MCF 10A (cell line): Measurements from ENCODE around the gene DDN. TPM values are rescaled to one million over a fixed set of nuclear protein-coding genes. Genes with fewer than 3 reads are reported as not detected.

ENCODE experiments used
- BruUV-seq: library from RNA; stranded (reverse); fragments of 400-500 nt; replicated peaks from 2 replicates; lab custom pipeline; 2021; lab: Mats Ljungman, UMichigan
- CTCF ChIA-PET: fragments of 300-600 bp; sonication (Branson Sonifier 250); formaldehyde crosslinking; extraction: SDS; loops from one replicate; lab custom pipeline; 2021; ENCODE audit warnings: antibody characterized with exemption, inconsistent platforms; lab: Yijun Ruan, JAX
- POLR2A ChIA-PET: fragments of 300-600, 350-650 bp; sonication (Branson Sonifier 250); formaldehyde crosslinking; extraction: SDS; loops from one replicate; lab custom pipeline; 2020; ENCODE audit warnings: antibody characterized with exemption, inconsistent platforms; lab: Yijun Ruan, JAX
- DNase-seq: peaks from one replicate; pipeline ENCODE4 v3.0.0-alpha.2; 2018; ENCODE audit not compliant: unreplicated experiment
- H3K27ac Mint-ChIP-seq: one replicate; pipeline ENCODE4 v1.8.0; 2022; ENCODE audit warnings: mild to moderate bottlenecking, low read depth, mixed read lengths; ENCODE audit not compliant: unreplicated experiment
- H3K27me3 Mint-ChIP-seq: one replicate; pipeline ENCODE4 v1.8.0; 2022; ENCODE audit warnings: mixed read lengths; ENCODE audit not compliant: insufficient read depth, unreplicated experiment
- H3K36me3 Mint-ChIP-seq: one replicate; pipeline ENCODE4 v1.8.0; 2022; ENCODE audit warnings: mild to moderate bottlenecking, moderate library complexity, mixed read lengths; ENCODE audit not compliant: insufficient read depth, unreplicated experiment
- H3K4me1 Mint-ChIP-seq: one replicate; pipeline ENCODE4 v1.8.0; 2022; ENCODE audit warnings: mixed read lengths; ENCODE audit not compliant: insufficient read depth, unreplicated experiment
- H3K4me3 Mint-ChIP-seq: one replicate; pipeline ENCODE4 v1.8.0; 2022; ENCODE audit warnings: mild to moderate bottlenecking, moderate library complexity, mixed read lengths; ENCODE audit not compliant: unreplicated experiment
- H3K9me3 Mint-ChIP-seq: one replicate; pipeline ENCODE4 v1.8.0; 2022; ENCODE audit warnings: mixed read lengths; ENCODE audit not compliant: unreplicated experiment
- CTCF ChIP-seq: fragments of 200-600 bp; IDR thresholded peaks from one replicate; pipeline ENCODE4 v1.8.0; 2022; ENCODE audit warnings: antibody characterized with exemption, mild to moderate bottlenecking; ENCODE audit not compliant: unreplicated experiment
- intact Hi-C: fragments of 100-400 bp; cut with micrococcal nuclease; formaldehyde crosslinking; loops from 2 replicates; pipeline ENCODE4 v1.14.1; 2022
- total RNA-seq: library from RNA; stranded (reverse); gene quantifications from 2 replicates; pipeline ENCODE4 v1.2.3, GENCODE V29; 2022

The DDN gene
- total RNA-seq, 1 experiment from 2014 or later, result 0.28 TPM

- CTCF ChIA-PET, result interaction anchor here (0.5 to 2.7 kb wide), 15 partner anchors 13 to 1904 kb away, joined by 3 to 13 read pairs (median 4); partner anchors contain the start of gene WNT1
- peak; percentile 92 for DNase-seq
- POLR2A ChIA-PET, result interaction anchor here (0.6 to 3.5 kb wide), 25 partner anchors 9 to 1264 kb away, joined by 3 to 20 read pairs (median 5); partner anchors contain the start of genes DDX23, KANSL2, LMBR1L and PRKAG1
- H3K4me3 Mint-ChIP-seq, result peak within 1 kb of the TSS; percentile 99
- H3K27ac Mint-ChIP-seq, result peak within 1 kb of the TSS; percentile 93
- intact Hi-C loops, result no loop called here
- peaks cover 21% of the 10 kb centered on the region for H3K36me3 Mint-ChIP-seq
- H3K4me1 Mint-ChIP-seq, result peaks cover 34% of the 10 kb centered on the region
- no peak for TF ChIP-seq CTCF
- no TSS peak for BruUV-seq
- no peaks in the 10 kb centered on the region for H3K9me3 Mint-ChIP-seq
- no peaks in the 10 kb centered on the region for H3K27me3 Mint-ChIP-seq
These were observed 41.8 kb downstream of the DDN start, which contains the start of gene ARF3 for GRCh38 chr12:48957141-48958048. Gene ARF3, minus strand, starts transcription at chr12:48957487. Its CDS starts 16,392 bp downstream, at chr12:48941095.

- Mint-ChIP-seq H3K9me3 (no peaks in the 10 kb centered on the region), H3K27me3 (no peaks in the 10 kb centered on the region), H3K4me3 (peak overlapping the region; percentile 99), H3K27ac (peak overlapping the region; percentile 93), H3K36me3 (peaks cover 28% of the 10 kb centered on the region), H3K4me1 (peaks cover 30% of the 10 kb centered on the region)
- no TSS peak for BruUV-seq
- no peak for TF ChIP-seq CTCF
- intact Hi-C loops, result no loop called here
- ChIA-PET CTCF (interaction anchor here (0.6 to 2.7 kb wide), 9 partner anchors 17 to 1023 kb away, joined by 3 to 13 read pairs (median 3); partner anchors contain the start of gene WNT1), POLR2A (interaction anchor here (0.6 to 3.5 kb wide), 22 partner anchors 8 to 307 kb away, joined by 3 to 20 read pairs (median 6); partner anchors contain the start of genes DDX23, KANSL2, PRKAG1 and RND1)
- peak; percentile 98 for DNase-seq
These were observed 42.7 kb downstream of the DDN start for GRCh38 chr12:48956279-48957140.

GRCh38 chr12:48954841-48955501 is 44.2 kb downstream of the DDN start:
- no TSS peak for BruUV-seq
- Mint-ChIP-seq H3K36me3 (peaks cover 28% of the 10 kb centered on the region), H3K27me3 (no peaks in the 10 kb centered on the region), H3K27ac (peak overlapping the region; percentile 19), H3K4me3 (peak overlapping the region; percentile 99), H3K4me1 (peaks cover 22% of the 10 kb centered on the region), H3K9me3 (no peaks in the 10 kb centered on the region)
- DNase-seq, result no peak
- ChIA-PET CTCF (interaction anchor here (0.6 to 4.1 kb wide), 5 partner anchors 19 to 245 kb away, joined by 3 to 18 read pairs (median 4); no protein-coding TSS in a partner anchor), POLR2A (interaction anchor here (1.1 to 3.5 kb wide), 6 partner anchors 17 to 202 kb away, joined by 3 to 17 read pairs (median 6); partner anchors contain the start of genes PRKAG1, RND1 and WNT10B)
- no peak for TF ChIP-seq CTCF
- intact Hi-C loops, result no loop called here
